Stimulated activated CD4-positive, alpha-beta T cell treated with anti-CD3 and anti-CD28 coated beads, Interleukin-4, amount 100 ng/mL, for 4 hours (primary cell): ENCODE results near the gene PLEKHO2.

Experiments used
- DNase-seq, 2 experiments: peaks; one replicate each; pipeline ENCODE4 v3.0.0-alpha.2; 2020

Gene PLEKHO2

DNA sequence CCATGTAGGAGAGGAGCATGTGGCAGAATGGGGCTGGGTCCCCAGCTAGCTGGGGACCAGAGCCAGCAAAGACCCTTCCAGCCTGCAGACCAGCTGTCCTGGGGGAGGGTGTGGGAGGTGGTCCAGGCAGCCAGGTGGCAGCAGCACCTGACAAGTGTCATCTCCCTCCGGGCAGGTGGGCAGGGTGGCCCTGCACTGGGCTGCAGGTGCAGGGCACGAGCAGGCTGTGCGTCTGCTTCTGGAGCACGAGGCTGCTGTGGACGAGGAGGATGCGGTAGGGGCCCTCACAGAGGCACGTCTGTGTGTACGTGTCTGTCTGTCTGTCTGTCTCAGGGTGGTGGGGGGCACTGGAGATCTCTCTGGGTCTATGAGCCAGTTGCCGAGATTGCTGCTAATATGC is 75.5 kb downstream of the PLEKHO2 start:
- DNase-seq = no peak
